ENCODE measurements around the gene PIK3C2B. TPM values are rescaled to one million over a fixed set of nuclear protein-coding genes. Genes with fewer than 3 reads are reported as not detected.

The PIK3C2B gene
- total and polyA plus RNA-seq, 2 of the 8 experiments (the other 6 are each of a cell fraction or from before 2014, with no cell fraction given), result 20.4 to 36.7 TPM

GRCh38 chr1:204468766-204469302 lies 25.8 kb downstream of the PIK3C2B start:
- H4K5ac ChIP-seq (ENCODE audit: insufficient read length, low read depth, low read length), result no peak overlapping the region
- peaks cover 2% of the 10 kb centered on the region for H3K79me1 ChIP-seq (ENCODE audit: low read depth, low read length)
- no peak overlapping the region for H4K91ac ChIP-seq (replicated peaks; ENCODE audit: insufficient read length, low read length)
- H2BK12ac ChIP-seq (ENCODE audit: low read depth, low read length), result 0 out of 2 replicates have a peak overlapping the region, but pooled peaks have one; percentile 39
- no peak overlapping the region for H2AFZ ChIP-seq (ENCODE audit: low read length)
- H4K20me1 ChIP-seq (replicated peaks in 1 of 2; ENCODE audit: control insufficient read depth in 1 of 2, insufficient read depth in 2 of 2, low read length in 2 of 2), result no peaks in the 10 kb centered on the region
- H2AK5ac ChIP-seq (ENCODE audit: low read depth, low read length), result no peak overlapping the region
- no peak overlapping the region for H3K18ac ChIP-seq (ENCODE audit: extremely low read depth, low read length)
- peaks cover 0 to 8% (median 3%) of the 10 kb centered on the region in 4 experiments; a peak in 4 of 7 replicates for H3K4me1 ChIP-seq (replicated peaks in 1 of 4; ENCODE audit: control insufficient read depth in 3 of 4, insufficient read depth in 4 of 4, low read length in 3 of 4)
- no peak overlapping the region for H3K4ac ChIP-seq (replicated peaks; ENCODE audit: insufficient read length, low read depth, low read length)
- DNase-seq (ENCODE audit: low read depth in 1 of 2, low spot score in 2 of 2) (no peak), FAIRE-seq (no peak)
- no peak overlapping the region for H3K4me3 ChIP-seq (ENCODE audit: extremely low read depth in 1 of 4, insufficient read depth in 2 of 4, low read depth in 3 of 4, low read length in 4 of 4)
- H3K23me2 ChIP-seq (ENCODE audit: low read depth, low read length), result no peaks in the 10 kb centered on the region
- no peaks in the 10 kb centered on the region for H3K9me3 ChIP-seq (ENCODE audit: insufficient read depth in 2 of 2, low read depth in 1 of 2, low read length in 1 of 2)
- H2BK120ac ChIP-seq (replicated peaks; ENCODE audit: low read depth, low read length), result no peak overlapping the region
- H3K27ac ChIP-seq (ENCODE audit: low read depth, low read length), result no peak overlapping the region
- H3K27me3 ChIP-seq (replicated peaks in 1 of 4; ENCODE audit: control insufficient read depth in 3 of 4, extremely low read depth in 1 of 4, insufficient read depth in 3 of 4, low read length in 3 of 4), result no peaks in the 10 kb centered on the region
- H2BK15ac ChIP-seq (ENCODE audit: low read length), result no peak overlapping the region
- no peak overlapping the region for H2BK20ac ChIP-seq (ENCODE audit: low read length)
- CTCF ChIA-PET (ENCODE audit: partially characterized antibody), result interaction anchor here (1.2 to 1.4 kb wide), 2 partner anchors 9 to 24 kb away, joined by 3 read pairs; no protein-coding TSS in a partner anchor
- WGBS, 2 experiments (ENCODE audit: extremely low coverage in 1 of 2, insufficient coverage in 1 of 2, insufficient read length in 1 of 2, insufficient replicate concordance in 2 of 2, low coverage in 1 of 2, low lambda C conversion rate in 2 of 2, missing lambda C conversion rate in 1 of 2), result 89% methylated on average over 18 of the region's 18 CpGs; no CpG with 5 or more reads in 1 of the 2 experiments
- H3K36me3 ChIP-seq (ENCODE audit: control insufficient read depth in 2 of 4, insufficient read depth in 4 of 4, low read length in 3 of 4), result peaks cover 0 to 2% (median under 1%) of the 10 kb centered on the region in 4 experiments; a peak in 4 of 8 replicates
- no peak for TF ChIP-seq CEBPB (IDR thresholded peaks at IDR 0.05; ENCODE audit: low read depth, low read length)
- no peak for TF ChIP-seq POLR2A (IDR thresholded peaks at IDR 0.05; ENCODE audit: control extremely low read depth in 1 of 2, low read depth in 2 of 2, low read length in 2 of 2)
- no peak for TF ChIP-seq JUN (IDR thresholded peaks at IDR 0.05; ENCODE audit: low read depth, low read length)
- TF ChIP-seq TEAD4 (IDR thresholded peaks at IDR 0.05; ENCODE audit: low read depth, low read length), result no peak
- no peak for TF ChIP-seq EP300 (IDR thresholded peaks at IDR 0.05; ENCODE audit: borderline replicate concordance in 1 of 2, low read depth in 2 of 2, low read length in 2 of 2)
- no peak overlapping the region for H3K9ac ChIP-seq (replicated peaks in 1 of 4; ENCODE audit: extremely low read depth in 1 of 4, low read depth in 3 of 4, low read length in 3 of 4)
- no peak overlapping the region for H4K8ac ChIP-seq (ENCODE audit: extremely low read depth, insufficient read depth, low read length)
- H2BK5ac ChIP-seq (ENCODE audit: low read depth, low read length), result no peak overlapping the region
- H3K79me2 ChIP-seq (ENCODE audit: control insufficient read depth in 1 of 2, insufficient read depth in 2 of 2, low read length in 2 of 2), result no peaks in the 10 kb centered on the region
- no peak overlapping the region for H3K4me2 ChIP-seq (ENCODE audit: insufficient read depth in 1 of 2, low read depth in 2 of 2, low read length in 2 of 2)
- H3K56ac ChIP-seq (replicated peaks; ENCODE audit: insufficient read length, low read depth, low read length), result no peak overlapping the region
- H3K23ac ChIP-seq (ENCODE audit: insufficient read length), result no peak overlapping the region
- POLR2A ChIA-PET (ENCODE audit: partially characterized antibody), result no interaction called here
- no peak overlapping the region for H3K14ac ChIP-seq (ENCODE audit: insufficient read length)
